A204.1 (cell line): Measurements from ENCODE around the gene C1orf159.
"Not testable (repeated sequence)": the region's sequence is repeated elsewhere in the genome, so short reads cannot be mapped to it uniquely, and the experiment has no call there.

Experiments used
- FAIRE-seq: peaks from 2 replicates; lab custom pipeline; 2012; peaks lifted over from hg19 to GRCh38; lab: Jason Lieb, UNC

The C1orf159 gene

DNA sequence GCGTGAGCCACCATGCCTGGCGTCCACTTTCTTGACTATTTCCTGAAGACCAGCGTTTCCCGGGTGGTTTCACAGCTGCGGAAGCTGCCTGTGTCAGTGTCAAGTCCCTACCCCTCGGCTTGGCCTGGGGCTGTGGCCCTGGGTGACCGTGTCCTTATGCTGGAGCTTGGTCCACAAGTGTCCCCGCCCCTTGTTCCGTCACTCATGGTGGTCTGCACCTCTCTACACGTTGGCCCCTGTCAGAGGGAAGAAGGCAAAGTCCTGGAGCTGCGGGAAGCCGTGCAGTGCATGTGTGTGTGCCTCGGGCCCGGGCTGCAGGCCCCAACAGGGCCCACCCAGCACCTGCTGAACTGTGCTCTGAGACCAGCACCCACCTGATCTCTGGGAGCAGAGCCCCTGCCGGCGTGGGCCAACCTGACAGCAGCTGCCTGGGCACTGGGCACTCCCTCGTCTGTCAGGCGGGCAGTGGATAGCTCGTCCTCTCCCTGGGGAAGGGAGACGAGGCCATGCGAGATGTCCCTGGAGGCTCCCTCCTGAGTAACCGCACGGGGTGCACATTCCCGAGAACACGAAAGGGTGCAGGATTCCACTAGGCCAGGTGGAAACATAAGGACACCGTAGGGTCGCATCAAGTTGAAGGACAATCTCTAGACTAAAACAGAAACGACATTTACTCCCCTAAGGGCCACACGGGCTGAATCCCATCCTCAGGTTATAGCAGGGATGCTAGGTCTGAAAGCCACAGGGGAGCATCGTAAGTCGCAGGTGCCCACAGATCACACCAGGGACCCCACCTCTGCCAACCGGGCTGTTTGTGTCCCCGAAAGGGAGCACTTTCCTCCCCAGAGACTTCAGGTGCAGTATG lies 2.4 kb upstream of the C1orf159 start:
- FAIRE-seq, result no peak

DNA sequence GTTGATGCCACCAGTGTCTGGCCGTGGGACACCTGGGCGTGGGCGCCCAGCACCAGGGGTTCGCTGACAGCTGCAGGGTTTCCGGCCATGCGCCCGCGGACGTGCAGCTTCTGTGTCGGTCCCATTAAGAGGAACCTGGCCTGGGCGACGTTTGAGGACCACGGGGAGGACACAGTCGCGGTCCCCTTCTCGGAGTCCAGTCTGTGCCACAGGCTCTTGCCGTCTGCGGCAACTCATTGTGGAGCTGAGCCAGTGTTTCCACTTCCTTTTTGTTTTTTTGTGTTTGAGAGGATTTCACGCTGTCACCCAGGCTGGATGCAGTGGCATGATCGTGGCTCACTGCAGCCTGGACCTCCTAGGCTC lies 1.6 kb upstream of the C1orf159 start:
- no peak for FAIRE-seq

DNA sequence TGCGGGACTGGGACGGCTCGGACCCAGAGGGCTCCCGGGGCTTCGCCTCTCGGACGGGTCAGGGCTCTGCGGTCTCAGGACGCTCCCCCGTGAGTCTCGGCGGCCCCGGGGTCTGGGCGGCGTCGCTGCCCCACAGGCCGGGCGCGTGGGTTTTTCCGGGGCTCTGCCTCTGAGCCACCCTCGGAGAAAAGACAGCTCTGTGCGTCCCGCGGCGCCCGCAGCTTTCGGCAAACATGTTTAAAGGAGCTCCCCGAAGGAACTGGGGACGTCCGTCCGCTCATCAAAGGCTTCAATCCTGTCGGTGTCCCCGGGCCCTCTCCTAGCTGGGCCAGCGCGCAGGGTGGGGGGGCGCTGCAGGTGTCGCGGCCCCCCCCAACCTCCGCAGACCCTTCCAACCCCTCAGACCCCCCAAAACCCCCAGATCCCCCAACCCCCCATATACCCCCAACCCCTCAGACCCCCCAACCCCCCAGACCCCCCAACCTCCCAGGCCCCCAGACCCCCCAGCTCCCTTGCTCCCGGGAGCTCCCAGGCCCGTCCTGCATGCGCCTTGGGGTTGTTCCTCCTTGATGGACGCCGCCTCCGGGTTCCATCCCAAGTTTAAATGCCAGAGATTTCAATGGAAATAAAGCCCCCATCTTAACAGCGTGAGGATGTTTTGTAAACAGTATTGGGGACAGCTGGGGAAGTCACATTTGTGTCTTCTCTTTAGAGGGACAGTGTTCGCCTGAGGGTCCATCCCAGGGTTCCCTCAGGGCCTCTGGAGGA lies 996 bp upstream of the C1orf159 start:
- FAIRE-seq, result no peak

DNA sequence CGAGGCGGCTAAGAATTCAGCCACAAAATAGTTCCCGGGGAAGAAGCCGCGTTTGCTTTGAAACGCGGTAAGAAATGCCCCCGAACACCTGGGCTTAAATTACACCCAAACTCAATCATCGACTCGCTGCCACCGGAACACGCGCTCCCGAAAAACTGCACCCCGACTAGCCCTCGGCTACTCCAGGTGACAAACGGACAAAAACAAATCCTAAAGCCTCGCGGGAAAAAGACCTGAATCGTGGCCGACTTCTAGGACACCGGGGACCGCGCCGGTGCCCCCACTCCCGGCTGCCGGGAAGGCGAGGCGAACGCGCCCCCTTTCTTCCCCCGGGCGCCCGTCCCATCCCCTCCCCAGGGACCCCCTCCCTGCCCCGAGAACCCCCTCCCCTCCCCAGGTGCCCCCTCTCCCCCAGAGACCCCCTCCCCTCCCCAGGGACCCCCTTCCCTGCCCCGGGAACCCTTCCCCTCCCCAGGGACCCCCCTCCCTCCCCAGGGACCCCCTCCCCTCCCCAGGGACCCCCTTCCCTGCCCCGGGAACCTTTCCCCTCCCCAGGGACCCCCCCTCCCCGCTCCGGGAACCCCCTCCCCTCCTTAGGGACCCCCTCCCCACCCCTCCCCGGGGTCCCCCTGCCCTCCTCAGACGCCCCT lies 628 bp downstream of the C1orf159 start:
- FAIRE-seq, result no peak

DNA sequence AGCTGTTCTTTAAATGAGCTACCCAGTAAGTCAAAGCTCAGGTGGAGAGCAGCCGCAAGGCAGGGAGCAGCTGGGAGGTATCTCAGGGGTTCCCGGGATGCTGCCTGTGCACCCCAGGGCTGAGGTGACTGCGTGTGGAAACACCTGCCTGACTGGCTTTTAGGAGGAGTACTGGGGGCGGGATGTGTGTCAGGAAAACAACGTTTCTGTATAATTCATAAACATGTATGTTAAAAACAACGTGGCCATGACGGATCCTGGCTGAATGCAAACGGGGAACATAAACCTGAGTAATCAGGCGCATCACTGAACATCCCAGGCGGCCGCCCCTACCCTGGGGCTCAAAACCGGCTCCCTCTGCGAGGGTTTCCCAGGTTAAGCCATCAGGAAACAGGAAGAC lies 1.5 kb downstream of the C1orf159 start:
- no peak for FAIRE-seq

DNA sequence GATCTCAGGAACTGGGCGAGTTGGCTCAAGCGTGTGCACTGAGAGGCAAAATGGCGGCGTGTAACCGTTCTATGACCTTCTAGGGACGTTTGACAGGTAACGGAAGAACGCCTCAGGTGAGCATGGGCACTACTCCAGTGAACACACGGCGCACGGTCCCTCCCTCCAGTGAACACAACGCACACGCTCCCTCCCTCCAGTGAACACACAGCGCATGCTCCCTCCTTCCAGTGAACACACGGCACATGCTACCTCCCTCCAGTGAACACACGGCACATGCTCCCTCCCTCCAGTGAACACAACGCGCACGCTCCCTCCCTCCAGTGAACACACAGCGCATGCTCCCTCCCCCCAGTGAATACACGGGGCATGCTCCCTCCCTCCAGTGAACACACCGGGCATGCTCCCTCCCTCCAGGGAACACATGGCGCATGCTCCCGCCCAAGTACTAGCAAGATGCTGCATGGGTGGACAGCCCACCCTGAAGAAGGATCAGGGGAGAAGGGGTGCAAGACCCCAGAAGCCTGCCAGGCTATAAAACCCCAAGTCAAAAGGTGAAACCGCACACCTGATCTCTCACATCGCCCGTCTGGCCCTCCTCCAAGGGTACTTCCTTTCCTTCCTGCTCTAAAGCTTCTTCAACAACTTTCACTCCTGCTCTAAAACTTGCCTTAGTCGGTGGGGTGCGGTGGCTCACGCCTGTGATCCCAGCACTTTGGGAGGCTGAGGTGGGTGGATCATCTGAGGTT lies 3.5 kb downstream of the C1orf159 start:
- FAIRE-seq, result no peak

DNA sequence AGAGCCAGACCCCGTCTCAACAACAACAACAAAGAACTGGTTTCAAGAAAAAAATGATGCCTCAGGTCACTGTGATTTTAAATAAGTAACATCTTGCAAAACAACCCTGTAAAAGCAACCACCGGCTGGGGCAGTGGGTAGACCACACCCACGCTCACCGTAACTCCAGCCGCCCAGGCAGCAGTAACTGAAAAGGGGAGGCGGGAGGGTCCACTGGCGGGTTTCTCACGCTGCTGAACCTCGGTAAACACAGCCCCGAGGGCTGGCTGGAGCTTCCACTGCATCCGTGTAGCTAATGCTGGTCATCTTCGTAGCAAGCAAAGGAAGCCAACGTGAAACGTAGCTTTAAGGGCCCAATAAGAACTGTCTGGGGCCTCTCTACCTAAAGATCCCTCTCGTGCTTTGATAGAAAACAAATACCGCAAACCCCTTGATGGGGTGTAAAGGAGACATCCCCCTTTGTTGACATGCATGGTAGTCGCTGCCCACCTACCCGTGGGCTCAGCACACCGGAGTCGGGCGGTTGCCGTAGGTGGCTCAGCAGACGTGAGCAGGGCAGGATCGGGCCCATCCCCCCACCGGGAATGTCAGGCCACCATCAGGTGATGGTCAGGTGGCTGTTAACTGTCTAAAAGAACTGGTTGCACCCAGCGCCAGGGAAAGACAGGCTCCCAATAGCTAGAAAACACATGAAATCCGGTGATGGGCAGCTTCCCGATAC lies 4.2 kb downstream of the C1orf159 start:
- no peak for FAIRE-seq

DNA sequence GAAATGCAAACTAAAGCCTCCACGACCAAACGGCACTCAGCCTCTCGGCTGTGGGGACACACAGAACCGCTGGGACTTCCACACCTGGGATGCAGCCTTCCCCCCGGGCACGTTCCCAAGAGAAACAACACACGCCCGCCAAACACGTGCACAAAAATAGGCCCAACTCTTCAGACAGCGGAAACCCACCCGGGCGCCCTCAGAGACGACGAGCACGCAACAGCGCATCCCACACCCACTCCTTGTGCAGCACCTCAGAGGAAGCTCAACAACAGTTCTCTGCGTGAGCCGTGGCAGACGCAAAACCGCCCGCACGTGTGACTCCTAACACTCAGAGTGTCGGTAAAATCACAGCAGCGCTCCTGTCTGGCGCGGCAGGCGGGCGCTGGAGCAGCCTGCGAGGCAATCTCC lies 5.3 kb downstream of the C1orf159 start:
- FAIRE-seq, result no peak

DNA sequence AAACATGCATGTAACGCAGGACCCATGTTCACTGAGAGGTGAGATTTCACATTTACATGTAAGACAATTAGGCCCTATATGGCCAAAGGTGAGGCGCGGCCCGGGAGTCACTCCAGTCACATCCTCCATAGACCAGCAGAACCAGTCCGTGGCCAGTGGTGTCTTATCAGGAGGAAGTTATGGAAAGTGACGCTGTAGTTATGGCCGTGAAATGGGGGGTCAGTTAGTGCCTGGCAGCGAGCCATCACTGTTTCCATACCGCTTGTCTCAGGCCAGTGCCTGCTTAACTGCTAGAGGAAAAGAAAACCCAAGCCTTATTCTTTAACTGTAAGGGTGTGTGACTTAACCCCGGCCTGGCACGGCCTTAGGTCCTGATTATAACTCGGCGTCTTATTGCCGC lies 6.1 kb downstream of the C1orf159 start:
- no peak for FAIRE-seq

DNA sequence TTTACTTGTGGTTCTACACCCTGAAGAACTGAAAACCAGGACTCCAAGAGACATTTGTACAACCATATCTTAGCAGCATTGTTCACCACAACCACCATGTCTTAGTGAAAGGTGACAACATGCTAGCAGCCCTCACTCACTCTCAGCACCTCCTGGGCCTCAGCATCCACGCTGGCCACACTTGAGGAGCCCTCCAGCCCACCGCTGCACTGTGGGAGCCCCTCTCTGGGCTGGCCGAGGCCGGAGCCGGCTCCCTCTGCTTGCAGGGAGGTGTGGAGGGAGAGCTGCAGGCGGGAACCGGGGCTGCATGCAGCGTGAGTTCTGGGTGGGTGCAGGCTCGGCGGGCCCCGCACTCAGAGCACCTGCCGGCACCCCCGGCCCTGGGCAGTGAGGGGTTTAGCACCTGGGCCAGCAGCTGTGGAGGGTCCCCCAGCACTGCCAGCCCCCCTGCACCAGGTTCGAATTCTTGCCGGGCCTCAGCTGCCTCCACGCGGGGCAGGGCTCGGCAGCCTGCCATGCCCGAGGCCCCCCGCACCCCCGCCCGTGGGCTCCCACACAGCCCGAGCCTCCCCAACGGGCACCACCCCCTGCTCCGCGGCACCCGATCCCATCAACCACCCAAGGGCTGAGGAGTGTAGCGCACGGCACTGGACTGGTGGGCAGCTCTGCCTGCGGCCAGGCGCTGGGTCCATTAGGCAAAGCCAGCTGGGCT lies 9.2 kb downstream of the C1orf159 start:
- FAIRE-seq, result no peak

DNA sequence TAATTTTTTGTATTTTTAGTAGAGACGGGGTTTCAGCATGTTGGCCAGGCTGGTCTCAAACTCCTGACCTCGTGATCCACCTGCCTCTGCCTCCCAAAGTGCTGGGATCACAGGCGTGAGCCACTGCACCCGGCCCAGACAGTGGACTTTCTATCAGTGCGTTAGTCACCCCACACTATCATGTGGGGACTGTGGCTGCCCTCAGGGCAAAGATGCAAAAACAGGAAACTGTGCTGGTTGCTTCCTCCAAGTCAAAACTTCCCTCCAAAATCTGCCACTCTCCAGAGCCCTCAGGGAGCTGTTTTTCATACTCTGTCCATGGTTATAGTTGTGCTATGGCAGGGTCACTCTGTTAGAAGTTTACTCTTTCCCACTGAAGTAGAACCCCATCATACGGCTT lies 11.7 kb downstream of the C1orf159 start:
- not testable (repeated sequence) for FAIRE-seq

DNA sequence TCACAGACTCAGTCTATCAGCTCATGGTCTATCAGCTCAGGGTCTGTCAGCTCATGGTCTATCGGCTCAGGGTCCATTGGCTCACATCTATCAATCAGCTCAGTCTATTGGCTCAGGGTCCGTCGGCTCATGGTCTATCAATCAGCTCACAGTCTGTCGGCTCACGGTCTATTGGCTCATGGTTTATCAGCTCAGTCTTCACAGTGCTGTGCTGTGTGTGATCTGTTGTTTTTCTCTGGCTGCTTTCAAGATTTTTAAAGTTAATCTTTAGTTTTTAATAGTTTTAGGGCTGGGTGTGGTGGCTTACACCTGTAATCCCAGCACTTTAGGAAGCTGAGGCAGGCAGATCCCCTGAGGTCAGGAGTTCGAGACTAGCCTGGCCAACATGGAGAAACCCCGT lies 14.4 kb downstream of the C1orf159 start:
- no peak for FAIRE-seq

DNA sequence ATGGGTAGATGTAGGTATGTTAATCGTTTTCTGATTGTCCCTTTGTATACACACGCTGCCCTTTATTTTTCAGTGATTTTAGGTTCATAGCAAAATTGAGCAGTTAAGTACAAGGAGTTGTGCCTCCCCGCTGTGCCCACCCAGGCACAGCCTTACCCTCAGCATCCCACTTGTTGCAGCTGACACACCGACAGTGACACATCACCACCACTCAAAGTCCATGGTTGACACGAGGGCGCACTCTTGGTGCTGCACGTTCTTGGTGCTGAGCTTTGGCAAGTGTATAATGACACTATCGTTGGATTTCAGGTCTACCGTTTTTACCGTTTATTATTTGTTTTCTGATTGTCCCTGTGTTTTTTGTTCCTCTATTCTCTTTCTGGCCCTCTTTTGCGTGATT lies 15.6 kb downstream of the C1orf159 start:
- no peak for FAIRE-seq

DNA sequence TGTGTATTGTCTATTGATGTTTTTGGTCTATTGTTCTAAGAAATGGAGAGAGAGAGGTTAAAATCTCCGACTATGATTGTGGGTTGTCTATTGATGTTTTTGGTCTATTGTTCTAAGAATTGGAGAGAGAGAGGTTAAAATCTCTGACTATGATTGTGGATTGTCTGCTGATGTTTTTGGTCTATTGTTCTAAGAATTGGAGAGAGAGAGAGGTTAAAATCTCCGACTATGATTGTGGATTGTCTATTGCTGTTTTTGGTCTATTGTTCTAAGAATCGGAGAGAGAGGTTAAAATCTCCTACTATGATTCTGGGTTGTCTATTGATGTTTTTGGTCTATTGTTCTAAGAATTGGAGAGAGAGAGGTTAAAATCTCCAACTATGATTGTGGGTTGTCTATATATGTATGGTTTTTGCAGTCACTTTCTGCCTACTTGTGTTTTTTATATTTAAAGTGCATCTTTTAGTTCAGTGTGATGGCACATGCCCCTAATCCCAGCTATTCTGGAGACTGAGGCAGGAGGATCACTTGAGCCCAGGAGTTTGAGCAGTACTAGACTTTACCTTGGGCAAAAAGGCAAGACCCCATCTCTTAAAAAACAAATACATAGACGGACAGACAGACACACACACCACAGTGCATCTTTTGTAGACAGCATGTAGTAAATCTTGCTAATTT lies 16.2 kb downstream of the C1orf159 start:
- no peak for FAIRE-seq

DNA sequence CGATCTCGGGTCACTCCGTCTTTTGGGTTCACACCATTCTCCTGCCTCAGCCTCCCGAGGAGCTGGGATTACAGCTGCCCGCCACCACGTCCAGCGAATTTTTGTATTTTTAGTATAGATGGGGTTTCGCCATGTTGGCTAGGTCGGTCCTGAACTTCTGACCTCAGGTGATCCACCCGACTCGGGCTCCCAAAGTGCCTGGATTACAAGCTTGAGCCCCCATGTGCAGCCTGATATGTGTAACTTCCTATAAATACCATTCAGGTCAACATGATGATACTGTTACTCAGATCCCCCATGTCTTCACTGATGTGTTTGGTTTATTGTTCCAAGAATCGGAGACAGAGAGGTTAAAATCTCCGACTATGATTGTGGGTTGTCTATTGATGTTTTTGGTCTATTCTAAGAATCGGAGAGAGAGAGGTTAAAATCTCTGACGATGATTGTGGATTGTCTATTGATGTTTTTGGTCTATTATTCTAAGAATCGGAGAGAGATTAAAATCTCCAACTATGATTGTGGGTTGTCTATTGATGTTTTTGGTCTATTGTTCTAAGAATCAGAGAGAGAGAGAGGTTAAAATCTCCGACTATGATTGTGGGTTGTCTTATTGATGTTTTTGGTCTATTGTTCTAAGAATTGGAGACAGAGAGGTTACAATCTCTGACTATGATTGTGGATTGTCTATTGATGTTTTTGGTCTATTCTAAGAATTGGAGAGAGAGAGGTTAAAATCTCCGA lies 17.0 kb downstream of the C1orf159 start:
- no peak for FAIRE-seq

DNA sequence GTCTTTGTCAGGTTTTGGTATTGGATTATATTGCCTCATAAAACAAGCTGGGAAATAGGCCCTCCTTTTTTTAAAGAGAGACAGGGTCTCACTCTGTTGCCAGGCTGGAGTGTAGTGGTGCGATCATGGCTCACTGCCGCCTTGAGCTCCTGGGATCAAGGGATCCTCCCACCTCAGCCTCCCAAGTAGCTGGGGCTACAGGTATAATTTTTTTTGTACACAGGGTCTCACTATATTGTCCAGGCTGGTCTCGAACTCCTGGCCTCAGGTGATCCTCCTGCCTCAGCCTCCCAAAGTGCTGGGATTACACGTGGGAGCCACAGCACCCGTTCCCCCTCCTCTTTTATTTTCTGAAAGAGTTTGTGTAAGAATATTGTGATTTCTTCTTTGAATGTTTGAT lies 19.8 kb downstream of the C1orf159 start:
- not testable (repeated sequence) for FAIRE-seq

DNA sequence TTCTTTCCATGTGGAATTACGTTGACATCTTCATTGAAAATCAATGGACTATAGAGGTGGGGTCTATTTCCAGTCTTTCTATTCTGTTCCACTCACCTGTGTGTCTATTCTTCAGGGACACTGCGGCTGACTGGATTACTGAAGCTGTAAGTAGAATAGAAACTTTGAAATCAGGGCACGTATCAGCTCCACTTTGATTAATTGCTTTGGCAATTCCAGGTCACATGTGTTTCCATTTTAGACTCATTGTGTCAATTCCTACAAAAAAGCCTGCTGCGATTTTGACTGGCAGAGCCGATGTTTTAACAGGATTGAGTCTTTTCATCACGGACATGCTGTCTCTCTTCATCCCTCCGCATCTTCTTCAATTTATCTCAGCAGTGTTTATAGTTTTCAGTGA lies 20.9 kb downstream of the C1orf159 start:
- FAIRE-seq, result no peak

DNA sequence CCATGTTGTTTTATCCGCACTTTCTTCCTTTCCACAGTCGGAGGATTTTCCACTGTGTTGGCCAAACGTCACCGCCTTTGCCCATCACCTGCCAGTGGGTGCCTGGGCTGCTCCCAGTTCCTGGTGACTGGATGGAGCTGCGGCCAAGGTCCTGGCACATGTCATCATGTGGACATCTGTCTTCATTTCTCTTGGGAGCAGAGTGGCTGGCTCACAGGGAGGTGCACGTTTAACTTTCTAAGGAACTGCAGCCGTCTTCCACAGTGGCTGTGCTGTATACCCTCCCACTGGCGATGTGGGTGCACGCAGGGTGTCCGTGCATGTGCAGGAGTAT lies 22.3 kb downstream of the C1orf159 start:
- no peak for FAIRE-seq

DNA sequence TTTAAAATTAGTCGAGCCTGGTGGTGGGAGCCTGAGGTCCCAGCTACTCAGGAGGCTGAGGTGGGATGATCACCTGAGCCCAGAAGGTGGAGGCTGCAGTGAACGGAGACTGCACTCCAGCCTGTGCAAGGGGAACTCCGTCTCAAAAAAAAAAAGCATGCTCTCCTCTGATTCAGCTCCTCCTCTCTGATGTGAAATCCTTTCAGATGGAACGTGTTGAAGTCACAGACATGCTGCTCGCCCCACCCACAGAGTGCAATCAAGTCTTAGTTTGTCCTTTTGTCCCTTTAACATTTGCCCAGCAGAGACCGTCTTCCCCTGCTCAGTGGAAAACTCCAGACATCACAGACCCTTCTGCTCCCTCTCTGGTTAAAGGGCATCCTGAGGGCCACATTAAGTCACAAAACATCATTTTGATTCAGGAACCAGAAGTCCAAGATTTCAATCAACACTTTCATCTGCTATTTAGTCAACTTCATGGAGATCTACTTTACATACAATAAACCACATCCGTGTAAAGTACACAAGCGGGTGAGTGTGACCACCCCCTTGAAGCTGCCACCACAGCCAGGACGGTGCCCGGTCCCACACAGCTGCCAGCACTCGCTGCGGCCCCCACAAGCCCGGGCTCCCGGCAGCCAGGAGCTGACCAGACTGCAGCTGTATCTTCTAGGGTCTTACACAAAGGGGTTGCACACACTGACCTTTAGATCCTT lies 22.8 kb downstream of the C1orf159 start:
- no peak for FAIRE-seq
